Astrocyte of the cerebellum (primary cell): ENCODE measurements around the gene IGDCC3.

Experiments used
- DNase-seq: peaks from one replicate; pipeline ENCODE4 v3.0.0-alpha.2; 2011; ENCODE audit warnings: low read depth
- H3K4me3 ChIP-seq: 2 replicates; pipeline ENCODE4 v1.5.1; 2011; ENCODE audit warnings: mild to moderate bottlenecking, low read depth, low read length, moderate library complexity
- in situ Hi-C: cut with HindIII; loops from 2 replicates; pipeline ENCODE4 v1.10.0; 2017; ENCODE audit warnings: low sequenced_read_pairs
- TF ChIP-seq, protein P1 (sequence below): IDR thresholded peaks from 2 replicates; pipeline ENCODE4 v1.5.1; 2012; ENCODE audit warnings: low read length, low read depth, moderate library complexity, mild to moderate bottlenecking; ENCODE audit errors: missing control alignments

The IGDCC3 gene

GRCh38 chr15:65298731-65299130 lies 79.1 kb downstream of the IGDCC3 start:
- in situ Hi-C loops: no loop called here
- TF ChIP-seq, protein P1, sequence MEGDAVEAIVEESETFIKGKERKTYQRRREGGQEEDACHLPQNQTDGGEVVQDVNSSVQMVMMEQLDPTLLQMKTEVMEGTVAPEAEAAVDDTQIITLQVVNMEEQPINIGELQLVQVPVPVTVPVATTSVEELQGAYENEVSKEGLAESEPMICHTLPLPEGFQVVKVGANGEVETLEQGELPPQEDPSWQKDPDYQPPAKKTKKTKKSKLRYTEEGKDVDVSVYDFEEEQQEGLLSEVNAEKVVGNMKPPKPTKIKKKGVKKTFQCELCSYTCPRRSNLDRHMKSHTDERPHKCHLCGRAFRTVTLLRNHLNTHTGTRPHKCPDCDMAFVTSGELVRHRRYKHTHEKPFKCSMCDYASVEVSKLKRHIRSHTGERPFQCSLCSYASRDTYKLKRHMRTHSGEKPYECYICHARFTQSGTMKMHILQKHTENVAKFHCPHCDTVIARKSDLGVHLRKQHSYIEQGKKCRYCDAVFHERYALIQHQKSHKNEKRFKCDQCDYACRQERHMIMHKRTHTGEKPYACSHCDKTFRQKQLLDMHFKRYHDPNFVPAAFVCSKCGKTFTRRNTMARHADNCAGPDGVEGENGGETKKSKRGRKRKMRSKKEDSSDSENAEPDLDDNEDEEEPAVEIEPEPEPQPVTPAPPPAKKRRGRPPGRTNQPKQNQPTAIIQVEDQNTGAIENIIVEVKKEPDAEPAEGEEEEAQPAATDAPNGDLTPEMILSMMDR: no peak
- no peak for DNase-seq
- no peak overlapping the region for H3K4me3 ChIP-seq

- DNase-seq: no peak
- TF ChIP-seq, protein P1: no peak
- in situ Hi-C loops: no loop called here
- H3K4me3 ChIP-seq: no peak overlapping the region
Measured at GRCh38 chr15:65292938-65293518, 84.8 kb downstream of the IGDCC3 start.

DNA sequence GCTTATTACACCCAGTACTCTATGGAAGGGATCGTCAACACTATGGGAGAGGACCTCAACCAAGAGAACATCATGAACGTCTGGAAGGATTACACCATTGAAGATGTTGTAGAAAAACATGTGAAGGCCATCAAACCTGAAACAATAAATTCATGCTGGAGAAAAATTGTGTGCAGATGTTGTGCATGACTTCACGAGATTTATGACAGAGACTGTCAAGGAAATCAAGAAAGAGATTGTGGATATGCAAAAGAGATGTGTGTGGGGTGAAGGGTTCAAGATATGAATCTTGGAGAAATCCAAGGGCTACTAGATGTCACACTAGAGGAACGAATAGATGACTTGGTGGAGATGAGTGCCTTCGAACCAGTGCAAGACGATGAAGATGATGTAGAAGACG lies 87.6 kb downstream of the IGDCC3 start:
- H3K4me3 ChIP-seq: no peak overlapping the region
- TF ChIP-seq, protein P1: no peak
- DNase-seq: no peak
- in situ Hi-C loops: no loop called here

- no peak overlapping the region for H3K4me3 ChIP-seq
- no peak for DNase-seq
- in situ Hi-C loops: no loop called here
- TF ChIP-seq, protein P1: no peak
Measured at GRCh38 chr15:65289261-65289854, 88.4 kb downstream of the IGDCC3 start.

GRCh38 chr15:65287520-65287855 lies 90.3 kb downstream of the IGDCC3 start:
- in situ Hi-C loops: no loop called here
- TF ChIP-seq, protein P1: no peak
- DNase-seq: no peak
- H3K4me3 ChIP-seq: no peak overlapping the region

- peak; percentile 28 for DNase-seq
- TF ChIP-seq, protein P1: peak; percentile 17
- peak within 1 kb of the TSS; percentile 60 for H3K4me3 ChIP-seq
- in situ Hi-C loops: no loop called here
Measured at GRCh38 chr15:65286704-65287519, 90.9 kb downstream of the IGDCC3 start, which contains the start of gene PARP16. PARP16 (minus strand) TSS chr15:65286883; CDS start chr15:65286426, 457 bp downstream.
